HG02623 (cell line): ENCODE results near the gene SYT9.

Source experiments
- ATAC-seq: cut with Tn5 transposase; IDR thresholded peaks from one replicate; pipeline ENCODE4 v1.9.1; 2021; ENCODE audit warnings: moderate library complexity; ENCODE audit not compliant: unreplicated experiment

The SYT9 gene

GRCh38 chr11:7454854-7455253 lies 203.2 kb downstream of the SYT9 start:
- ATAC-seq = no peak

GRCh38 chr11:7457211-7457610 lies 205.5 kb downstream of the SYT9 start:
- ATAC-seq = no peak

DNA sequence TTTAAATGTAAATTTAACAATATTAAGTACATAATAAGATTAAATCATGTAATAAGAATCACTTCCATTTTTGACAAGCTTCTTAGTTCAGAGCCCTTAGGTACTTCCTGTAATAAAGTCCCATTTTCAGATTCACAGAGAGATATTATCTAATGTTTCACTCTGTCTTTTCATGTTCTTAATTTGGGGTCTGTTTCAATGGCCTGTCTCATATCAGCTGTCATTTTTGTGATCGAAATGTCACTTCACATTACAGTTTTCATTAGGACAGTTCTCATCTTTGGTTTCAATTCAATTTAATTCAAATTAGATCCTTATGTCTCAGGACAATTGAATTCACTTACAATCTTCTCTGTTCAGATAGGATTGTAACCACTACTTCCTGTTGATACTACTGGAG lies 211.0 kb downstream of the SYT9 start:
- no peak for ATAC-seq

DNA sequence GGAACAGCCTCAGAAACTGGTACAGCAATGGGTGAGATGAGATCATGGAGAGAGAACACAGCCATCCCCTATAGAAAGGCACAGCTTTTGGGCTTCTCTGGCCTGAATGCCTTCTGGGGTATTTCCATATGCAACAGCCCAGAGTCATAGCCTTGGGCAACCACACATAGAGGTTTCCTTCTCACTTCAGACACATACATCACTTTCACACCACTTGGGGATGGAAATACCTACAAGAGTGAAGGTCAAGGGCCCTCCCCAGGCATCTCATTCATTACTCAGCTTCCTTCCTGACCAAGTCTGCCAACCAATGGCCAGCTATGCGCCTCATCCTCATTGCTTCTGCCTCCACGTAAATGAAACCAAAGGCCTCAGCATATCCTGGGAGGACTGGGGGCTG lies 215.9 kb downstream of the SYT9 start:
- peak; percentile 55 for ATAC-seq

DNA sequence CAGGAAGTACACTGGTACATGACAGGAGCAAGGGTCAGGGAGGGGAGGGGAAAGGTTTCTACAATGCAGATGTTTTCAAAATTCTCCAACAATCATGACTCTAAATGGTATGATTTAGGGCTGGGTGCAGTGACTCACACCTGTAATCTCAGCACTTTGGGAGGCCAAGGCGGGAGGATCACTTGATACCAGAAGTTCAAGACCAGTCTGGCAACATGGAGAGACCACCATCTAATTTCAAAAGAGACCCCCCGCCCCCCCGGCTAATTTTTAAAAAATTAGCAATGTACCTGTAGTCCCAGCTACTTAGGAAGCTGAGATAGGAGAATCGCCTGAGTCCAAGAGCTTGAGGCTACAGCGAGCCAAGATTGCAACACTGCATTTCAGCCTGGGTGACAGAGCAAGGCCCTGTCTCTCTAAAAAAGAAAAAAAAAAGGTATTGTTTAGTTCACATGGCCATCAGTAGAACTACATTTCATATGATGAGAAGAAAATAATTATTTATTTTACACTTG lies 217.7 kb downstream of the SYT9 start:
- ATAC-seq = no peak

- no peak for ATAC-seq
Observed at GRCh38 chr11:7471071-7471470, 219.4 kb downstream of the SYT9 start.

DNA sequence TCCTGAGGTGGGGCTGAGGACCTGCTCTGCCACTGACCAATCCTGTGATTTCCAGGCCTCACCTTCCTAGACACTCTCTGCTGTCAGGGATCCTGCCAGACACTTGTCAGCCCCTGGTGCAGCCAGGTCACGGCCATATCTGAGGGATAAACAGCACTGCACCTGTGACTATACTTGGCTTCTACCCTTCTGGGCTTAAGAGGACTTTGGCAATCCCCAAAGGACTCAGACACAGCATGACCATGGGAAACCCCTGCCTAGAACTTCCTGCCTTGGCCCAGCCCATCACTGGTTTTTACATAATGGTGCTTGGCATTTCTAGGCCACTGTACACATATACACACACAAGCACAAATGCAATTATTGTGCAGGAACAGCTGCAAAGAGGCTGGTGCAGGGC lies 222.0 kb downstream of the SYT9 start:
- ATAC-seq = peak; percentile 96

DNA sequence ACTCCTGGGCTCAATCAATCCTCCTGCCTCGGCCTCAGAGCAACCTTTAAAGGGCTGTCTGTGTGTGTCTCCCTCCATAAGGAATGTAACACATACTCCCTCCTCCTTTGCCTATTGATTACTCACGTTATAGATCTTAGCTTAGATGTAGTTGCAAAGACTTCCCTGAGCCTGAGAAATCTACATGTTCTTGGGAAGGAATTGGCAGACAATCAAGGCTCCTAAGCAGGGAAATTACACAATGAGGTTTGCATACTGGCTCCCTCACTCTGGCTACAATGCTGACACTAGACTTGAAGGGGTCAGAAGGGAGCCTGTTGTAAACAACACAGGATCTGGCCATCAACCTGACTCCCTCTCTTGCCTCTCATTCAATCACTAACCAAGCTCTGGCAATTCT lies 228.4 kb downstream of the SYT9 start:
- no peak for ATAC-seq

DNA sequence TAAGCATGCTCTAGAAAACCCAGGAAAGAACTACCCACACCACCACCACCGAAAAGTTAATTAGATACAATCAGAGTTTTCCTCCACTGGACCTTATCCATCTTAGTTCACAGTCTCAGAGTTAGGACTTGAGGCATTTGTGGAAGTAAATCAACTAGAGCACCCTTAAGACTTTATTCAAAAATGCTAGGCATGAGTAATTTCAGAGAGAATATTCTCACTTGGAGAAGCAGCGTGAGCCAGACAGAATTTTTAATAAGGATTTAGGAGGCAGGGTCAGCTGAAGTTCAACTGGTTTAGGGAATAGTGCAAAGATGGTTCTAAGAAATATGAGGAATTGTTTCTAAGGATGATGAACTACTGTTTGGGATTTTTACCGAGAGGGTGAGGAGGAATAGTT lies 232.4 kb downstream of the SYT9 start:
- no peak for ATAC-seq

GRCh38 chr11:7484645-7485044 lies 232.9 kb downstream of the SYT9 start:
- ATAC-seq = no peak

DNA sequence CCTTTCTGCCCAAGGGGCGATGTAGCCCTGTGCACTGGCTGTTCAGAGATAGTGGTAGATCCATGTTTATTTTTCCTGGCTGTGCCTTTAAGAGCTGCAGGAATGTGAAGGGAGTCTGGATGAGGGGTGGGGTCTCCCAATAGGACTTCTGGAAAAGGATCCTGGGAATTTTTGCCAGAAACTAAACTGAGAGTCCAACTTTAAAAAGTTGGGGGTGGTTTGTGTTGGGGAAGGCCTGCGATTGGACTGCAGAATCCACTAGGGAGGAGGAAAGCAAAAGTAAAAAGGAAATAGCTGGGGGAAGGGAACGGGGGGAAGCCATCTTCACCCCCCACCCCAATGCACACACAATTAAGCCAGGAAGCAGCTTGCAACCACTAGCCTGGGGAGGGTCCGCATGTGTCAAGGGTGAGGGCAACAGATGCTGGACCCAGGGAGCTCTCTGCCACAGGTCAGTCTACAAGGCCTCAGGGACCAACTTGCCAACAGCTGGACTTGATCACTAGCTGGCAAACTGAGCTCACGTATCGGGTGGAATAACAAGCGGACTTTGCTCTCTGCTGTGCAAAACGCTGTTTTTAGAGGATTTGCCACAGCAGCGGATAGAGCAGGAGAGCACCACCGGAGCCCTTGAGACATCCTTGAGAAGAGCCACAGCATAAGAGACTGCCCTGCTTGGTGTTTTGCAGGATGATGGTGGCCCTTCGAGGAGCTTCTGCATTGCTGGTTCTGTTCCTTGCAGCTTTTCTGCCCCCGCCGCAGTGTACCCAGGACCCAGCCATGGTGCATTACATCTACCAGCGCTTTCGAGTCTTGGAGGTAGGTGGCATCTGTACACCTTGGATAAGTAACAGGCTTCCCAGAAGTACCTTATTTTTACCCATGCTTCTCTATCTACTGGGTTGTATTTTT lies 233.7 kb downstream of the SYT9 start, which contains the start of gene OLFML1:
TSS of gene OLFML1 (plus strand) at position 321 of the 912 bp plus-strand sequence. CDS start at position 691, 370 bp downstream.
- ATAC-seq = no peak

DNA sequence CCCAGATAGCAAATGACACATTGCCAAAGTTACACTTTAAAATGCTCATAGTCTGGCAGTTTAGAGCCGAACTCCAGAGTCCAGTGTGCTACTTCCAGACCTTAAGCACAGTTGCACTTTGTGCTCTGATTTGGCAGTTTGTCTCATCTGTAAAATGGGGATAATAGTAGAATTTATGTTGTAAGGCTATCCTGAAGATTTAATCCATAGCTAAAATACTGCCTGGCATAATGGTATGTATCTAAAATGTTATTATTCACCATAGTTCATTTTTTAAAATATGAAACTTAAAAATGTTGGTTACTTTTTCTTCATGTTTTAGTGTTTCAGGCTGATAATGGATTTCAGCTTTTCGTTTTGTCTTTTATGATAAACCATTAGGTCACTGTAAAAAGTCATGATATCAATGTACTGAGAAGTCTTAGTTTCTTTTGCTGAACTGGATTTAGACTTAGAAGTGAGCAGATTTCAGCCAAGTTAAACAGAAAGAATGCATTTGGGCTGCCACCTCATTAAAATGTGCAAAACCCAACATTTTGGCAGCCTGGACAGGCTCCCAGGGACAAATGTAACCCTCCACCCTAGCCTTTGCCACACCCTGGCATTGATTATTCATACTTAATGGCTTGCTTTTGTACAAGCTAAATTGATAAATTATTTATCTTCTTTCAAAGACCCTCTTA lies 234.5 kb downstream of the SYT9 start:
- ATAC-seq = no peak

- no peak for ATAC-seq
Observed at GRCh38 chr11:7486781-7487140, 235.1 kb downstream of the SYT9 start.

GRCh38 chr11:7487360-7487759 lies 235.7 kb downstream of the SYT9 start:
- ATAC-seq = no peak

DNA sequence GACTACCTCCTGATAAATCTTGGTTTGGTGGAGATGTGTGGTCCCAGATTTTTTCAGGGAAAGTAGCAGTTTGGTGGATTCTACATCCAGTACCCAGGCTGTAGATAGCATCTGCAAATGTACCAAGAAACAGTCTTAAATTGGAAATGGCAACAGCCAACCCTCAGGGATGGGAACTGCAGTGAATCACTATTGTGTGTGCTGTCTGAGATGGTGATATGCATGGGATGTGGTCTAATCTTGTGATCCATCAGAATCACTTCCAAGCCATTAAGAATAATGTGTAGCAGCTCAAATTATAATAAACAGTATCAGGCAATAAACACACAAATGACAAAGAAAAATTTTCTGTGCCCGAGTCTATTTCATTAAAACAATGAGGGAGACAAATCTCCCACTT lies 237.0 kb downstream of the SYT9 start:
- ATAC-seq = no peak

DNA sequence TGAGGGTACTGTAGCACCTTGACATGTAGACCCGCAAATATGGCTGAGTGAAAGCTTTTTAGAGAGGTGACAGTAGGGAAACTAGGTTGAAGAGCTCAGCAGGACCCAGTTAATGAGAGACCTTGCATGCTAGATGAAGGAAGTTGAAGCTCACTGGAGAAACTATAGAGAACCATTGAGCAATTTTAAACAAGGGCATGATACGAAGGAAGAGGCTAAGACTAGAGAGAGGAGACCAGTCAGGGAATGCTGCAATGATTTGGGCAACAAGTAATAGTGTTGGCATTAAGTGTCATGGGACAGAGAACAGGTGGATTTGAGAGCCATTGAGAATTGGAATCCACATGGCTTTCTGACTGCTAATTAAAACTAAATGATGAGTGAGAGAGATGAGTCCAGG lies 237.7 kb downstream of the SYT9 start:
- ATAC-seq = no peak

DNA sequence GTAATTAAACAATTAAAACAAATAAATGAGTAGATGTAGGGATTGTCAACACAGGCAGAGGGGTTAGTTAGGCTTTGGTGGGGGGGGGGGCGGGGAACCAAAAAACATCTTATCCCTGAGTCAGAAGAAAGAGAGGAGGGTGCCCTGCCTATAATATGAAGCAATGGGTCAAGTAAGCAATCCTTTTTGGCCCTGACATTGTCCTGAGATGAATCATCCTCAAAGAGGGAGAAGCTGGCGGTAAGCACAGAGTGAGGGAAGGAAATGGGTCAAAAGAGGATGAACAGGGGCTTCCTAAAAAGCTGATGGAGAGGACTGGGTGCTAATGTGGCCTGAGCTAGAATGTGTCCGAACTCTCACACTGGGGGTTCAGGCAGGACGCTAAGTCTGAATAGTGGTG lies 238.3 kb downstream of the SYT9 start:
- ATAC-seq = no peak

- ATAC-seq = no peak
Observed at GRCh38 chr11:7490535-7490934, 238.8 kb downstream of the SYT9 start.

GRCh38 chr11:7492253-7492652 lies 240.5 kb downstream of the SYT9 start:
- ATAC-seq = no peak

DNA sequence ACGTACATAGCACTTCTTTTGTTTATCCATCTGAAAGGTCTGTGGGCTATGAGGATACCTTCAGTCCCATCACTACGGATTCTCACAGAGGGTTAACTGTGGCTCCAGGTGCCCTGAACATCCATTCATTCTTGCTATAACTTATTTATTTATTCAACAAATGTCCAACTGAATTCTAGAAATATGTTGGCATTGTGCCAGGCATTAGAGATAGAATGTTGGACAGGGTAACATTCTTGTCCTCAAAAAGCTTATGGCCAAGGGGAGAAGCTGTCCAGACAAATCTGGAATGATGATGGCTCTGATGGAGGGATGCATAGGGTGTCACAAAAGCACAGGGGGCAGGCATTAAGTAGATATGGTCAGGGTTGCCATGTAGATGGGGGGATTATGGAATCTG lies 242.0 kb downstream of the SYT9 start:
- ATAC-seq = no peak

- ATAC-seq = no peak
Observed at GRCh38 chr11:7494086-7494745, 242.5 kb downstream of the SYT9 start.
